ENCODE results near the gene LYPD6B.

Gene LYPD6B

DNA sequence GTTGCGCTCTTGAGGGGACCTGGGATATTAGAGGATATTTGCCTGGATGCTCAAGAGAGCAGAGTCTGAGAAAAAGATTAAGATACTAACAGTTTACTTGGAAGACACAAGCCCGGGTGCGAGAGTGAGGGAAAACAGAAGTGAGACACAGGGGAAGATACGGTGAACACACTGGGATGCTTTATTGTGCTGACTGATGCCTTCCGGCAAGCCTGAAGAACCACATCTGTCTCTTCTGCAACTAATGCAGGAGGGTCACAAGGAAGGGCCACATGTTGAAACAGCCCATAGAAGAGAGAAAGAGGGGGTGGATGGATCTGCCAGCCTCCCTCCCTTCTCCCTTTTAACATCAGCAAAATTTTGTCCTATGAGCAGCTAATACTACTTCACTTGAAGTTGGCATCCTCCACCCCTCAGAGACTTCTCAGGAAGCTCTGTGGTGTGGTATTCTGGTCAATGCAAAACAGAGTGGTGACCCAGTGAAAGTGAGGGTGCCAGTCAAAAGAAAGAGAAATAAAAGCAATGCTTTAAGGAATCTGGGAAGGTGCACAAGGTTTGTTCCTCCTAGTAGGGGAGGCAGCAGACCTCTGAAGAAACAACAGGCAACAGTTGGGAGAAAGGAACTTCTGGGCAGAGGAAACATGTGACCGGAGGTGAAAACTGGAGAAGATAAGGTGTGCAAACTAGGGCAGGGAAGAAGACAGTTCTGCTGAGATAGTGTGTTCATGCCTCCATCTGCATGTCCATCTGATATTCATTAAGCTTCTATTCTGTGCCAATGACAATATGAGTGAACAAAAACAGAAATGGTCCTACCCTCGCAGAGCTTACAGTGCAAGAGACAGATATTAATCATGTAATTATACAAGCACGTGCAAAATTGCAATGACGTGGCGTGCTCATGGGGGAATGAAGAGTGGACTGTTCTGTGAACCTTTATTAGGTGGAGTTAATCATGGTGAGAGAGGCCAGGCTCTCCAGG, 107.1 kb downstream of the LYPD6B start:
- no peak overlapping the region for H3K4me3 ChIP-seq (ENCODE audit: low read depth, low read length)
- TF ChIP-seq, protein P1, sequence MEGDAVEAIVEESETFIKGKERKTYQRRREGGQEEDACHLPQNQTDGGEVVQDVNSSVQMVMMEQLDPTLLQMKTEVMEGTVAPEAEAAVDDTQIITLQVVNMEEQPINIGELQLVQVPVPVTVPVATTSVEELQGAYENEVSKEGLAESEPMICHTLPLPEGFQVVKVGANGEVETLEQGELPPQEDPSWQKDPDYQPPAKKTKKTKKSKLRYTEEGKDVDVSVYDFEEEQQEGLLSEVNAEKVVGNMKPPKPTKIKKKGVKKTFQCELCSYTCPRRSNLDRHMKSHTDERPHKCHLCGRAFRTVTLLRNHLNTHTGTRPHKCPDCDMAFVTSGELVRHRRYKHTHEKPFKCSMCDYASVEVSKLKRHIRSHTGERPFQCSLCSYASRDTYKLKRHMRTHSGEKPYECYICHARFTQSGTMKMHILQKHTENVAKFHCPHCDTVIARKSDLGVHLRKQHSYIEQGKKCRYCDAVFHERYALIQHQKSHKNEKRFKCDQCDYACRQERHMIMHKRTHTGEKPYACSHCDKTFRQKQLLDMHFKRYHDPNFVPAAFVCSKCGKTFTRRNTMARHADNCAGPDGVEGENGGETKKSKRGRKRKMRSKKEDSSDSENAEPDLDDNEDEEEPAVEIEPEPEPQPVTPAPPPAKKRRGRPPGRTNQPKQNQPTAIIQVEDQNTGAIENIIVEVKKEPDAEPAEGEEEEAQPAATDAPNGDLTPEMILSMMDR (IDR thresholded peaks at IDR 0.05; ENCODE audit: low read depth, low read length): no peak
- no peaks in the 10 kb centered on the region for H3K4me1 ChIP-seq
- H3K9me3 ChIP-seq: no peaks in the 10 kb centered on the region
- no peak for DNase-seq
- H3K27me3 ChIP-seq: no peaks in the 10 kb centered on the region
- no peaks in the 10 kb centered on the region for H3K36me3 ChIP-seq

DNA sequence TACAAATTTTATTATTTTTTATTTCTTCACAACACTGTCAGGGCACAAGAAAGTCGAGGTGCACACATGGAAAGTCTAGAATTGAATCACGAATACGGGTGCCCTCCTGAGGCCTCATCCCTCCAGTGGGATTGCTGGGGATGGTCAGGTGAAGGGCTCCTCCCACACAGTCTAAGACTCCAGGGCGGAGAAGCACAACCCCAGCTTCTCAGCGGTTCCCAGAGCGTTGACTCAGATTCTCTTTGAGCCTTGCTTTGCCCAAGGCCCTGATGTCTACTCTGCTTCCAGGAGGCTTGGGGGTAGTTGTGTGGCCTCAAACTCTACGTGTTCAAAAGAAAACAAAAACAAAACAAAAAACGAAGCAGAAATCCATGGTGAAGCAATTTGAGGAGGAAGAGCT, 108.4 kb downstream of the LYPD6B start:
- TF ChIP-seq, protein P1 (IDR thresholded peaks at IDR 0.05; ENCODE audit: low read depth, low read length): no peak
- no peak for DNase-seq

DNA sequence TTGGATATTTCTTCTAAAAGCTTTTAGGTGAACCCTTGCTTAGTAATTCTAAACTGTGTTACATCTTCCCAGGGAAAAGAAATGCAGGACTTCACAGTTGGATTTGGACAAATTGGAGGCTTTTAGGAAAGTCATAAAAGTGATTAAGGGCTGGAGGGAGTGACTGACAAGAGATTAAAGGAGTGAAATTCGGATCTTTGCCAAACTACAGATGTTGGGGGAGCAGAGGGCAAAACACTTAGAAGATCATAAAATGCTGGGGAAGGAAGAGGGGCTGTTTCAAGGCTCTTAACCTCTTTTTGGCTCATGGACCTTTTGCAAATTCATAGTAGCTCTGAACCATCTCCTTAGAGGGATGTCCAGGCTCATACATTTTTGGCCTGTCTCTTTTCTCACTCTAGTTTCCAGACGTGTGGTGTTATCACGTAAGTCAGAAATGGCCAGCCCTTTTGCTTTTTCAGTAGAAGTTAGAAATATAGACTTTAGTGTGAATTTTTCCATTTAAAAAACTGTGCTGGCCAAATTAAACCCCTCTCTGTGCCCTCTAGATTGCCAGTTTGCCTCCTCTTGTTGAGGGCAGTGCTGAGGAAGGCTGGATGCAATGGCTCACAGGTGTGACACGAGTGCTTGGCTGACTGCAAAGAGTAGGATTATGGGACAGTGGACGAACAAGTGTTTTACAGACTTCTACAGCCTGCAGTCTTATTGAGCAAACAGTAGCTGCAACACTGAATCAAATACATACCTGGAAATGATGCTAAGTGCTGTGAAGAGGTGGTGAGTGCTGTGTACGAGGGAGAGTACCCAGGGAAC, 109.9 kb downstream of the LYPD6B start:
- Histone ChIP-seq H3K36me3 (no peaks in the 10 kb centered on the region), H3K27me3 (no peaks in the 10 kb centered on the region), H3K4me1 (no peaks in the 10 kb centered on the region), H3K4me3 (ENCODE audit: low read depth, low read length) (no peak overlapping the region), H3K9me3 (no peaks in the 10 kb centered on the region)
- no peak for DNase-seq
- TF ChIP-seq, protein P1 (IDR thresholded peaks at IDR 0.05; ENCODE audit: low read depth, low read length): no peak

More for the DNA sequence above, 108.4 kb downstream of the LYPD6B start:
- H3K4me3 ChIP-seq (ENCODE audit: low read depth, low read length): no peak overlapping the region
- no peaks in the 10 kb centered on the region for H3K27me3 ChIP-seq
- H3K9me3 ChIP-seq: no peaks in the 10 kb centered on the region
- no peaks in the 10 kb centered on the region for H3K36me3 ChIP-seq
- H3K4me1 ChIP-seq: no peaks in the 10 kb centered on the region

DNA sequence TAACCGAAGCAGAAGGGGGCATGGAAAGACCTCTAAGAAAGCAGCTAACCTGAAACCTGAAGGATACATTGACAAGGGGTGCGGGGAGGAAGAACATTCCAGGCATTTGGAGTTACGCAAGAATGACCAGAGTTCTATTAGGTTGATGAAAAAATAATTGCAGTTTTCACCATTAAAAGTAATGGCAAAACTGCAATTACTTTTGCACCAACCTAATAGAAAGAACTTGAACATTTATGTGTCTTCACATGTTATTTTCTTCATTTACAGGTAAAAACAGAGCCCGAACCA, 110.5 kb downstream of the LYPD6B start:
- TF ChIP-seq, protein P1 (IDR thresholded peaks at IDR 0.05; ENCODE audit: low read depth, low read length): no peak

DNA sequence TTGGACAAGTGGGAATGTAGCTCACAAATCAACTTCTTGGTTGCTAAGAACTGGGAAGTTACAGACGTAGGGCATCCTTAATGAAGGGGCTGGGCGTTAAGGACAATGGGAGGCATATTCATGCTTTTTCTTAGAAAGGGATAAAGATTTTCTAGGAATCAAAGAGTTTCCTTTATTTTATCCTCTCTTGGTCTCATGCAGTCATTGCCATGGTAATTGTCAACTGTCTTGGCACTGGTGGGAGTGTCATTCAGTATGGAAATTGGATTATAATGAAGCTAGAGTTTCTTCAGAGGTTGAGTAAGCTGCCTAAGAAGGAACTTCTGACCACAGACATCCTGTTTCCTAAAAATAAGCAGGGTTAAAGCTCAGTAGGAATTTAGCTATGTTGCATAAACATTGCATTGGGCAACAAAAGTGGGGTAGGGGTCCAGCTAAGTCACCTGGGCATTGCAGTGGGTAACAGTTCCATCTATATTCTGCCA, 114.0 kb downstream of the LYPD6B start:
- no peak overlapping the region for H3K4me3 ChIP-seq (ENCODE audit: low read depth, low read length)
- H3K36me3 ChIP-seq: no peaks in the 10 kb centered on the region
- no peak for DNase-seq
- no peaks in the 10 kb centered on the region for H3K4me1 ChIP-seq
- H3K27me3 ChIP-seq: no peaks in the 10 kb centered on the region
- TF ChIP-seq, protein P1 (IDR thresholded peaks at IDR 0.05; ENCODE audit: low read depth, low read length): no peak
- H3K9me3 ChIP-seq: no peaks in the 10 kb centered on the region

More for the DNA sequence above, 110.5 kb downstream of the LYPD6B start:
- no peaks in the 10 kb centered on the region for H3K27me3 ChIP-seq
- H3K4me1 ChIP-seq: no peaks in the 10 kb centered on the region
- no peaks in the 10 kb centered on the region for H3K36me3 ChIP-seq
- DNase-seq: no peak
- H3K9me3 ChIP-seq: no peaks in the 10 kb centered on the region
- H3K4me3 ChIP-seq (ENCODE audit: low read depth, low read length): no peak overlapping the region

Measured in BE2C (cell line).